ENCODE data around the gene PPIA.
A peak's percentile ranks its signal among the peaks of the same experiment; 100 is the strongest.

Gene PPIA

GRCh38 chr7:44796504-44797328 lies at the start of gene PPIA:
TSS of gene PPIA (plus strand) at chr7:44796681. CDS start at chr7:44796725, 44 bp downstream.
- peak; percentile 98 for DNase-seq (ENCODE audit: low read depth in 2 of 2)

GRCh38 chr7:44748045-44748947 lies 48.2 kb upstream of the PPIA start, which contains the start of gene ZMIZ2:
TSS of gene ZMIZ2 (plus strand) at chr7:44748847. CDS start at chr7:44756250, 7,403 bp downstream.
- DNase-seq (ENCODE audit: low read depth in 2 of 2), result peak; percentile 81 to 84

- DNase-seq (ENCODE audit: low read depth in 2 of 2), result no peak
Measured at GRCh38 chr7:44748948-44749731, 47.3 kb upstream of the PPIA start.

GRCh38 chr7:44749992-44750391 lies 46.5 kb upstream of the PPIA start:
- DNase-seq (ENCODE audit: low read depth in 2 of 2), result no peak

GRCh38 chr7:44750424-44750823 lies 46.1 kb upstream of the PPIA start:
- DNase-seq (ENCODE audit: low read depth in 2 of 2), result no peak

- peak; percentile 28 to 38 for DNase-seq (ENCODE audit: low read depth in 2 of 2)
Measured at GRCh38 chr7:44750921-44751571, 45.4 kb upstream of the PPIA start.

GRCh38 chr7:44752822-44753221 lies 43.7 kb upstream of the PPIA start:
- DNase-seq (ENCODE audit: low read depth in 2 of 2), result no peak

- no peak for DNase-seq (ENCODE audit: low read depth in 2 of 2)
Measured at GRCh38 chr7:44754802-44755697, 41.4 kb upstream of the PPIA start.

GRCh38 chr7:44755698-44756627 lies 40.5 kb upstream of the PPIA start:
- no peak for DNase-seq (ENCODE audit: low read depth in 2 of 2)

GRCh38 chr7:44756904-44757303 lies 39.6 kb upstream of the PPIA start:
- DNase-seq (ENCODE audit: low read depth in 2 of 2), result no peak

- no peak for DNase-seq (ENCODE audit: low read depth in 2 of 2)
Measured at GRCh38 chr7:44757311-44757710, 39.2 kb upstream of the PPIA start.

- DNase-seq (ENCODE audit: low read depth in 2 of 2), result no peak
Measured at GRCh38 chr7:44757739-44758138, 38.7 kb upstream of the PPIA start.

- no peak for DNase-seq (ENCODE audit: low read depth in 2 of 2)
Measured at GRCh38 chr7:44759246-44759645, 37.2 kb upstream of the PPIA start.

GRCh38 chr7:44760034-44760580 lies 36.4 kb upstream of the PPIA start:
- DNase-seq (ENCODE audit: low read depth in 2 of 2), result no peak

GRCh38 chr7:44761207-44762161 lies 35.0 kb upstream of the PPIA start:
- no peak for DNase-seq (ENCODE audit: low read depth in 2 of 2)

GRCh38 chr7:44762300-44762699 lies 34.2 kb upstream of the PPIA start:
- no peak for DNase-seq (ENCODE audit: low read depth in 2 of 2)

- DNase-seq (ENCODE audit: low read depth in 2 of 2), result no peak
Measured at GRCh38 chr7:44762726-44763522, 33.6 kb upstream of the PPIA start.
